H1 (cell line): Measurements from ENCODE around the gene NDUFA3. TPM values are rescaled to one million over a fixed set of nuclear protein-coding genes. Genes with fewer than 3 reads are reported as not detected.

ENCODE experiments used
- RNF2 ChIP-seq: fragments of 200-900, 300-1000 bp; sonication (generic); IDR thresholded peaks from 2 replicates; pipeline ENCODE4 v1.7.1; 2016; ENCODE audit warnings: borderline replicate concordance, low read depth, mild to moderate bottlenecking, antibody characterized with exemption, low read length; ENCODE audit not compliant: poor library complexity, severe bottlenecking; ENCODE audit errors: missing control alignments
- polyA plus RNA-seq, 7 experiments: library from polyadenylated mRNA; depleted of rRNA in 3 of 7; stranded (reverse) in 5 of 7; unstranded in 2 of 7; fragments of >200 nt in 5 of 7; fragments of 200-250 nt in 2 of 7; gene quantifications; 1 replicate in 5 of 7; 2 replicates in 1 of 7; 4 replicates in 1 of 7; pipeline versions ENCODE4 v1.2.1 to v1.2.3, GENCODE V29; 2011 to 2013; ENCODE audit warnings: missing spikeins in 2 of 7, mixed read lengths in 2 of 7
- total RNA-seq: library from RNA; stranded (reverse); fragmentation: NEBNext Ultra II Directional; extraction: Animal tissue kit (Norgen Biotek cat#: 25700); gene quantifications from 2 replicates; pipeline ENCODE4 v1.2.1, GENCODE V29; 2021

NDUFA3 gene
- total and polyA plus RNA-seq, 2 of the 8 experiments (the other 6 are each of a cell fraction or from before 2014, with no cell fraction given), result 175 to 208 TPM

DNA sequence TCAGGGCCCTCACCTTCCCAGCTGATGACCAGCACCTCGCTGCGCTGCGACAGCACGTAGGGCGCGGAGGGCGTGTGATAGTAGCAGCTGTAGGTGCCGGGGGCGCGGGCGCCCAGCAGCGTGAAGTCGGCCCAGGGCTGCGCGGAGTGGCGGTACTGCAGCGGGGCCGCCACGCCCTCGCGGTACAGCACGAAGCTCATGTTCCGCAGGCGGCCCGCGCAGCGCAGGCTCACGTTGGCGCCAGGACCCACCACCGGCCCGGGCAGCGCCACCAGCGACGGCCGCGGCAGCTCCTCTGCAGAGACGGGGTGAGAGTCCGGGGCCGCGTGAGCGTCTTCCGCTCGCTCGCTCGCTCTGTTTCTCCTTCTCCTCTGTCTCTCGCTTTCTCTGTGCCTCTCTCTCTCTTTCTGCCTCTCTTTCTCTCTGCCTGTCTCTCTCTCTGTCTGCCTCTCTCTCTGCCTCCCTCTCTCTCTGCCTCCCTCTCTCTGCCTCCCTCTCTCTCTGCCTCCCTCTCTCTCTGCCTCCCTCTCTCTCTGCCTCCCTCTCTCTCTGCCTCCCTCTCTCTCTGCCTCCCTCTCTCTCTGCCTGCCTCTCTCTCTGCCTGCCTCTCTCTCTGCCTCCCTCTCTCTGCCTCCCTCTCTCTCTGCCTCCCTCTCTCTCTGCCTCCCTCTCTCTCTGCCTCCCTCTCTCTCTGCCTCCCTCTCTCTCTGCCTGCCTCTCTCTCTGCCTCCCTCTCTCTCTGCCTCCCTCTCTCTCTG, 6.6 kb upstream of the NDUFA3 start (continued):
- peak; percentile 32 for TF ChIP-seq RNF2
